Kidney (tissue), 14 donors: ENCODE results near the gene LRP10. TPM values are rescaled to one million over a fixed set of nuclear protein-coding genes. Genes with fewer than 3 reads are reported as not detected.
A peak's percentile ranks its signal among the peaks of the same experiment; 100 is the strongest.

Experiments
- DNase-seq, 5 donors: peaks; one replicate each; pipeline ENCODE4 v3.0.0-alpha.2; 2013 to 2020
- FAIRE-seq: peaks from 2 replicates; lab custom pipeline; 2012; peaks lifted over from hg19 to GRCh38; lab: Jason Lieb, UNC
- H3K27ac ChIP-seq, 2 donors: one replicate each; pipeline ENCODE4 v1.7.0; 2013; ENCODE audit warnings: low read depth in 2 of 2, low read length in 2 of 2, inconsistent platforms in 1 of 2
- H3K27me3 ChIP-seq: one replicate; pipeline ENCODE4 v1.7.1; 2013; ENCODE audit warnings: low read length, inconsistent platforms; ENCODE audit not compliant: control insufficient read depth, insufficient read depth
- H3K36me3 ChIP-seq, 3 donors: one replicate each; pipeline versions ENCODE4 v1.7.0 to v1.7.1; 2013; ENCODE audit warnings: low read length in 3 of 3, control low read depth in 1 of 3, inconsistent platforms in 1 of 3; ENCODE audit not compliant: insufficient read depth in 3 of 3, control insufficient read depth in 2 of 3
- H3K4me1 ChIP-seq, 3 donors: one replicate each; pipeline versions ENCODE4 v1.7.0 to v1.7.1; 2013; ENCODE audit warnings: low read length in 3 of 3, inconsistent platforms in 1 of 3, low read depth in 1 of 3; ENCODE audit not compliant: control insufficient read depth in 2 of 3, insufficient read depth in 2 of 3
- H3K4me3 ChIP-seq, 3 donors: one replicate each; pipeline versions ENCODE4 v1.7.0 to v1.8.1; 2013; ENCODE audit warnings: low read length in 3 of 3, control low read depth in 1 of 3, inconsistent platforms in 1 of 3
- H3K9ac ChIP-seq, 3 donors: one replicate each; pipeline versions ENCODE4 v1.7.0 to v1.7.1; 2013; ENCODE audit warnings: low read length in 3 of 3, control low read depth in 1 of 3, inconsistent platforms in 1 of 3
- H3K9me3 ChIP-seq, 3 donors: one replicate each; pipeline versions ENCODE4 v1.7.0 to v1.7.1; 2013; ENCODE audit warnings: low read length in 3 of 3, control low read depth in 1 of 3, inconsistent platforms in 1 of 3; ENCODE audit not compliant: control insufficient read depth in 2 of 3, insufficient read depth in 1 of 3
- intact Hi-C: fragments of 100-400 bp; cut with DNase I; formaldehyde crosslinking; loops from one replicate; pipeline ENCODE4 v1.11.1; 2022
- polyA plus RNA-seq: library from polyadenylated mRNA; stranded (reverse); fragments of 350-450 nt; fragmentation: Illumina TruSeq; extraction: RNeasy Lipid Tissue Mini Kit (QIAGEN cat#74804); gene quantifications from one replicate; pipeline ENCODE4 v1.2.3, GENCODE V29; 2014; ENCODE audit warnings: low read depth, low replicate concordance; ENCODE audit not compliant: insufficient read depth
- total RNA-seq: library from RNA; stranded (reverse); fragmentation: NEBNext Ultra II Directional; extraction: Animal tissue kit (Norgen Biotek cat#: 25700); gene quantifications from one replicate; pipeline ENCODE4 v1.2.1, GENCODE V29; 2021
- TF ChIP-seq, protein P1 (sequence below): IDR thresholded peaks from 3 replicates; pipeline ENCODE4 v1.5.1; 2012; ENCODE audit warnings: mild to moderate bottlenecking, moderate library complexity, borderline replicate concordance; ENCODE audit not compliant: insufficient read depth; ENCODE audit errors: extremely low read depth
- donor health status: control.
- donor health status: control.
- donor health status: control.
- donor health status: control.
- donor health status: control.
- donor health status: DM: yes; HTN: yes; CAD: no.
- donor health status: Normal renal cell carcinoma (clear cell type).

The LRP10 gene
- total and polyA plus RNA-seq, 2 donors from 2014 or later, result 74.7 to 207 TPM

DNA sequence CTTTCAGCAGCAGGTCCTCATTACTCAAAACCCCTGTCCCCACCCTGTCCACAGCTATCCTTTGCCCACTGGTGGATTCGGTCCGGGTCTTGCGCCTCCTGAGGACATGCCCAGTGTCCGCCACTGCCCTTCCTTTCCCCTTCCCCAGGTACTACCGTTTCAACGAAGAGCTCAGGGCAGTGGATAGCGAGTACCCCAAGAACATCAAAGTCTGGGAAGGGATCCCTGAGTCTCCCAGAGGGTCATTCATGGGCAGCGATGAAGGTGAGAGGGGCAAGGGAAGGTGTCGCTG is 26.5 kb upstream of the LRP10 start:
- FAIRE-seq (no peak), DNase-seq (no peak)
- no peaks in the 10 kb centered on the region for H3K27me3 ChIP-seq
- peaks cover 3 to 10% (median 7%) of the 10 kb centered on the region in 3 donors for H3K4me1 ChIP-seq
- H3K36me3 ChIP-seq, result peaks cover 13 to 44% (median 24%) of the 10 kb centered on the region in 3 donors
- TF ChIP-seq, protein P1, sequence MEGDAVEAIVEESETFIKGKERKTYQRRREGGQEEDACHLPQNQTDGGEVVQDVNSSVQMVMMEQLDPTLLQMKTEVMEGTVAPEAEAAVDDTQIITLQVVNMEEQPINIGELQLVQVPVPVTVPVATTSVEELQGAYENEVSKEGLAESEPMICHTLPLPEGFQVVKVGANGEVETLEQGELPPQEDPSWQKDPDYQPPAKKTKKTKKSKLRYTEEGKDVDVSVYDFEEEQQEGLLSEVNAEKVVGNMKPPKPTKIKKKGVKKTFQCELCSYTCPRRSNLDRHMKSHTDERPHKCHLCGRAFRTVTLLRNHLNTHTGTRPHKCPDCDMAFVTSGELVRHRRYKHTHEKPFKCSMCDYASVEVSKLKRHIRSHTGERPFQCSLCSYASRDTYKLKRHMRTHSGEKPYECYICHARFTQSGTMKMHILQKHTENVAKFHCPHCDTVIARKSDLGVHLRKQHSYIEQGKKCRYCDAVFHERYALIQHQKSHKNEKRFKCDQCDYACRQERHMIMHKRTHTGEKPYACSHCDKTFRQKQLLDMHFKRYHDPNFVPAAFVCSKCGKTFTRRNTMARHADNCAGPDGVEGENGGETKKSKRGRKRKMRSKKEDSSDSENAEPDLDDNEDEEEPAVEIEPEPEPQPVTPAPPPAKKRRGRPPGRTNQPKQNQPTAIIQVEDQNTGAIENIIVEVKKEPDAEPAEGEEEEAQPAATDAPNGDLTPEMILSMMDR, result no peak
- no peaks in the 10 kb centered on the region for H3K9me3 ChIP-seq
- H3K9ac ChIP-seq, result no peak overlapping the region
- H3K27ac ChIP-seq, result no peak overlapping the region
- H3K4me3 ChIP-seq, result no peak overlapping the region
- intact Hi-C loops, result no loop called here

DNA sequence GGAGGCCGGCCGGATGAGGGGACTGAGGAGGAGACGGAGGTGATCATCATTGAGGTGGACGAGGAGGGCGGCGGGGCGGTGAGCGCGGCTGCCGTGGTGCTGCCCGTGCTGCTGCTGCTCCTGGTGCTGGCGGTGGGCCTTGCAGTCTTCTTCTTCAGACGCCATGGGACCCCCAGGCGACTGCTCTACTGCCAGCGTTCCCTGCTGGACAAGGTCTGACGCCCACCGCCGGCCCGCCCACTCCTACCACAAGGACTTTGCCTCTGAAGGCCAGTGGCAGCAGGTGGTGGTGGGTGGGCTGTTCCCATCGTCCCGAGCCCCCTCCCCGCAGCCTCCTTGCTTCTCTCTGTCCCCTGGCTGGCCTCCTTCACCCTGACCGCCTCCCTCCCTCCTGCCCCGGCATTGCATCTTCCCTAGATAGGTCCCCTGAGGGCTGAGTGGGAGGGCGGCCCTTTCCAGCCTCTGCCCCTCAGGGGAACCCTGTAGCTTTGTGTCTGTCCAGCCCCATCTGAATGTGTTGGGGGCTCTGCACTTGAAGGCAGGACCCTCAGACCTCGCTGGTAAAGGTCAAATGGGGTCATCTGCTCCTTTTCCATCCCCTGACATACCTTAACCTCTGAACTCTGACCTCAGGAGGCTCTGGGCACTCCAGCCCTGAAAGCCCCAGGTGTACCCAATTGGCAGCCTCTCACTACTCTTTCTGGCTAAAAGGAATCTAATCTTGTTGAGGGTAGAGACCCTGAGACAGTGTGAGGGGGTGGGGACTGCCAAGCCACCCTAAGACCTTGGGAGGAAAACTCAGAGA is 25.5 kb upstream of the LRP10 start:
- Histone ChIP-seq H3K9ac (no peak overlapping the region), H3K9me3 (no peaks in the 10 kb centered on the region), H3K36me3 (peaks cover 13 to 44% (median 24%) of the 10 kb centered on the region in 3 donors), H3K4me1 (peaks cover 3 to 10% (median 9%) of the 10 kb centered on the region in 3 donors), H3K27ac (no peak overlapping the region), H3K4me3 (no peak overlapping the region), H3K27me3 (no peaks in the 10 kb centered on the region)
- TF ChIP-seq, protein P1, result no peak
- FAIRE-seq (no peak), DNase-seq (peak in 2 of 5 donors; percentile 24 to 70)
- intact Hi-C loops, result no loop called here

DNA sequence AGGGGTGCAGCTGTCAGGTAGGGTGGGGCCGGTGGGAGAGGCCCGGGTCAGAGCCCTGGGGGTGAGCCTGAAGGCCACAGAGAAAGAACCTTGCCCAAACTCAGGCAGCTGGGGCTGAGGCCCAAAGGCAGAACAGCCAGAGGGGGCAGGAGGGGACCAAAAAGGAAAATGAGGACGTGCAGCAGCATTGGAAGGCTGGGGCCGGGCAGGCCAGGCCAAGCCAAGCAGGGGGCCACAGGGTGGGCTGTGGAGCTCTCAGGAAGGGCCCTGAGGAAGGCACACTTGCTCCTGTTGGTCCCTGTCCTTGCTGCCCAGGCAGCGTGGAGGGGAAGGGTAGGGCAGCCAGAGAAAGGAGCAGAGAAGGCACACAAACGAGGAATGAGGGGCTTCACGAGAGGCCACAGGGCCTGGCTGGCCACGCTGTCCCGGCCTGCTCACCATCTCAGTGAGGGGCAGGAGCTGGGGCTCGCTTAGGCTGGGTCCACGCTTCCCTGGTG is 24.7 kb upstream of the LRP10 start:
- Histone ChIP-seq H3K9ac (no peak overlapping the region), H3K4me1 (peaks cover 3 to 16% (median 10%) of the 10 kb centered on the region in 3 donors), H3K9me3 (no peaks in the 10 kb centered on the region), H3K27me3 (no peaks in the 10 kb centered on the region), H3K4me3 (no peak overlapping the region), H3K36me3 (peaks cover 9 to 37% (median 19%) of the 10 kb centered on the region in 3 donors), H3K27ac (no peak overlapping the region)
- DNase-seq (no peak), FAIRE-seq (no peak)
- TF ChIP-seq, protein P1, result no peak
- intact Hi-C loops, result no loop called here
